Stimulated activated CD4-positive, alpha-beta T cell treated with anti-CD3 and anti-CD28 coated beads, Interleukin-4, amount 100 ng/mL, for 24 hours (primary cell): Measurements from ENCODE around the gene IQCH.
"Not testable (repeated sequence)": the region's sequence is repeated elsewhere in the genome, so short reads cannot be mapped to it uniquely, and the experiment has no call there.

Experiments
- DNase-seq: peaks from one replicate; pipeline ENCODE4 v3.0.0-alpha.2; 2020

The IQCH gene

GRCh38 chr15:67254238-67255175 is at the start of gene IQCH, which contains the start of gene AAGAB:
IQCH (plus strand) TSS chr15:67254786; CDS start chr15:67254897, 111 bp downstream.
AAGAB (minus strand) TSS chr15:67254661; CDS start chr15:67254631, 30 bp downstream.
- DNase-seq, result peak; percentile 97

DNA sequence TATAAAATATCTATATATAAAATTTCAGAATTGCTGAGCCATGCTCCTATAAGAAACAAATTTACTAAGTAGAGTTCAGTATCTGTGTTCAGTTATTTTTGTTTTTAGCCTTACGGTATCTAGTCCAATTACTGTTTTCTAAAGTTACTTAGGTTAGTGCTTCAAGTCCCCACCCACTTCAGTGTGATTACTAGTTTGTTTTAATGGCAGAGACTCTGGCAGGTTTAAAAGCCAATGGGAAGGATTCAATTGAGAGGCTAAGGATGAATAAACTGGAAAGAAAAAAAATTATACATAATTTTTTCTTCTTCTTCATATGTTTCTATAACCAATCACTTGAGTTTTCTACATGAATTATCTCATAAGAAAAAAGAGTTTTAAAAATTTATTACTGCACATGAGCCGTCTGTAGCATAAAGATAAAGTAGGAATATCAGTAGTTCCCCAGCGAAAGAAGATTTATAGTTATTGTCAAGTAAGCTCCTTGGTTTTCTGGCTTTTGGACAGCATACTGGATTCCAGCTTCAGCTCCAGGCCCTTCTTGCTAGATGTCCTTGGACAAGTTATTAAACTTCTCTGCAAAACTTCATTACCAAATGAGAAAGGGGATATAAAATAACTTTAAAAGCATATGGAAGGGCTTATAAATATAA is 46.9 kb upstream of the IQCH start:
- no peak for DNase-seq

- DNase-seq, result no peak
These were observed 46.2 kb upstream of the IQCH start for GRCh38 chr15:67208396-67208795.

DNA sequence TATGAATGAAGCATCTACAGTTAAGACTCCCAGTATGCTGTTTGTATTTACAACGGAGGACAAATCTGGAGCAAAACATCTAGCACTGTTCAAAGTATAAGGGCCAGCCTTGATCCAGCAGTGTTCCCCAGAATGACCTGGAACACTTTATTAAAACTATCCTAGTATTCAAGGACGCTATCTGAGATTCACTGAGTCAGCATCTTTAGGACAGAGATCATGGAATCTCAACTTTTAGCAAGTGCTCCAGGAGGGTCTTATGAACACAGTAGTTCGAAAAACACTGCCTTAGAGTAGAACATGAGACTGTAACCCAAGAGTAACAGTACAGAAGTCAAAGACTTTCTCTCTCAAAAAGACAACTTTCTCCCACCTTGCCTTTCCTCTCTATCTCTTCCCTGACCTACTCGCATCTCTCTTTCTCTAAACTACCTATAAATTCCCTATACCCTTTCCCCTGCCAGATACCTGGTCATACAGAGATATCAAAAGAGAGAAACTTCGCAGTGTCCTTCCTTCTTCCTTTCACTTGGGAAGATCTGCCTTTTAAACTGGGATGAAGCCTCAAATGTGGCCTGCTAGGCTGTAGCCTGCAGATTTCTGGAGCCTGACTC is 43.9 kb upstream of the IQCH start:
- DNase-seq, result no peak

DNA sequence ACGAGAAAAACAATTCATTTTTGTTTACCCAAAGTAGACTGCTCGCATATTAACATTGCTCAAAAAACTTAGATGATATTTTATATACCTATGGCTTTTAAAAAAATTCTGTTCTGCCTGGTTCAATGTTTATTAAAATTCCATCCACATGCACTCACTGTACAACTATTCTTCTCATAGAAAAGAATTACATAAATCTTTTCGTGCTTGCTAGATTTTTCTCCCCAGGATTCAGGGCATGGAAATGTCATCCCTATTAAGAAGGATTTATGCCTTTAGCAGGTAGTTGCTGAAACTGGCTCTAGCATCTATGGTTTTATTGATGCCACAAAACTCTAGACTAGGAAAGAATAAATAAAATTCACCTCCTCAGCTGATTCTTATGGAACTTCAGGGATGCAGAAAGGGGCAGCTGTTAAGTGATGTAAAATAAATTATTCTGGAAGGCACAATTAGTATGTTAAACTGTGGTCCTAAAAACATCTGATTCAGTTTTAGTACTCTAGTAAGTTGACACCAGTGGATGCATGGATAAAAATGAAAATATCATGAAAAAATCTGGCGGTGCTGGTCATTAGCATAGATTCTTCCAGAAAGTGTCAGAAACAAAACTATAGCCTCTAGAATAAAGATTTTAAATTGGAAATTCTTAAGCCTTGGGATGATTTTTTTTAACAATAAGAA is 41.8 kb upstream of the IQCH start:
- no peak for DNase-seq

DNA sequence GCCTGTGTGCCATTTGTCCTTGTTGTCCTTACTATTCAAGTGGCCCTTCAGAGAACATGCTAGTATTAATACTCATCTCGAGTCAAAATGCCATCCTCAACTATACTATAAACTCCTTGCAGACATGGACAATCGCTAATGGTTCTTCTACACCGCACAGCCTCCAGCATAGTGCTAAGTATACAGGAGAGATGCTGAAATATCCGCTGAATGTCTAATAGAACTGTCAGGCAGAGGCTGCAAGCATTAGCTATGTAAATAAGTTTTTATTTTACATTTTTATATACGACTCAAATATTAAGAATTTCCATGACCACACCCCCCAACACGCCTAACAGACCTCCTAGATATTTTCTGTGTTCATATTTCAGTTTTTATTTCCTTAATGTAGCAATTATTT is 39.5 kb upstream of the IQCH start:
- no peak for DNase-seq

- DNase-seq, result no peak
These were observed 37.7 kb upstream of the IQCH start for GRCh38 chr15:67216859-67217258.

DNA sequence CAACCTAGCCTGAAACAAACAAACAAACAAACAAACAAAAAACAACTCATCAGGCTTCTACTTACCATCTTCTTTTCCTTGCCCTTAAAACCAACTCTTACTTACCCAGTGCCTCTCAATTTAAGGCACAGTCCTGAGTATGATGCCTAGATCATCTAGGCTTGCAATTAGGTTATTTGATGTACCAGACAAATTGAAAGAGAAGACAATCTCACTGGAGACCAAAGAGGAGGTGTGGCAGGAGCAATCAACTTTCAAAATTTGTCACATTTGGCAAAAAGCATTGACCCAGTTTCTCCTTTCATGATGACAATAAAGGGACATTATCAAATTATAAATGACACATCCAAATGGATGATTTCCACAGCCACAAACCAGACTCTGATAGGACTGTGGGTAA is 36.2 kb upstream of the IQCH start:
- DNase-seq, result no peak

DNA sequence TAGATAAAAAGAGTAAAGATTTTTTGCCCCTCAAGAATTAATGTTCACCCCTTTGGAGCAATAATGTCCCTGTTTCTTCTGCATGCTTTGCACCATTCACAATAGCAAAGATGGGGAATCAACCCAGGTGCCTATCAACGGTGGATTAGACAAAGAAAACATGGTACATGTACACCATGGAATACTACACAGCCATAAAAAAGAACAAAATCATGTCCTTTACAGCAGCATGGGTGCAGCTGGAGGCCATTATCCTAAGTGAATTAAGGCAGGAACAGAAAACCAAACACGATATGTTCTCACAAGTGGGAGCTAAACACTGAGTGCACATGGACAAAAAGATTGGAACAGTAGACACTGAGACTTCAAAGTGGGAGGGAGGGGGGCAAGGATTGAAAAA is 35.3 kb upstream of the IQCH start:
- no peak for DNase-seq

DNA sequence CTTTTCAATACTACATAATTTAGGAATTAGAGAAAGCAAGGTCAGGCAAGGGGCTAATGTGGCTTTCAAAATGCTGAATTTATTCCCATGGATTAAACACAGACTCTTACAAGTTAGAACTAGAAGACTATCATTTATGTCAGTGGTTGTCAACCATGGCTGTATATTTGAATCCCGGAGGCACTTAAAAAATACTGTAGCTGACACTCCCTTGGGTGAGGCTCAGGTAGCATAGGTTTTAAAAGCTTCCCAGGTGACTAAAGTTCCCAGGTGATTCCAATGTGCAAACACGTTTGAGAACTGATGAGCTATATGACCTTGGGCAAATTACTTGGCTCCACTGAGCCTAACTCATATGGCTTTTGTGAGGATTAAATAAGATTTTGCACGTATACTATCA is 29.7 kb upstream of the IQCH start:
- no peak for DNase-seq

GRCh38 chr15:67225336-67225735 is 29.2 kb upstream of the IQCH start:
- DNase-seq, result no peak

DNA sequence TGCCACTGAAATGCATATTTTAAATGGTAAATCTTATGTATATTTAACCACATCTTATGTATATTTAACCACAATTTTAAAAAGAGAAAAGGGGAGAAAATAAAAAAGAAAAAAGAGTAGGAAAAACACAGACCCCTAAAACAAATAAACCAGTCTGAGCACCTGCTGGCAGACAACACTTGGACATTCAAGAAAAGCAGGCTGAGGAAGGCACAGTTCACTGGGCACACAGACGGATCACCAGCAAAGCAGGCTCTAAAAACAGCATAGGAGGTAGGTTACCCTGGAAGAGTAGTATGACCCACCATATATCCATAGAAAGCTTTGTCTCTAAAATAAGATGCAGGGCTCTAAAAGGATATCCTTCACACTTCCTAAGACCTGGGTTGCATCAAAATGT is 27.2 kb upstream of the IQCH start:
- no peak for DNase-seq

DNA sequence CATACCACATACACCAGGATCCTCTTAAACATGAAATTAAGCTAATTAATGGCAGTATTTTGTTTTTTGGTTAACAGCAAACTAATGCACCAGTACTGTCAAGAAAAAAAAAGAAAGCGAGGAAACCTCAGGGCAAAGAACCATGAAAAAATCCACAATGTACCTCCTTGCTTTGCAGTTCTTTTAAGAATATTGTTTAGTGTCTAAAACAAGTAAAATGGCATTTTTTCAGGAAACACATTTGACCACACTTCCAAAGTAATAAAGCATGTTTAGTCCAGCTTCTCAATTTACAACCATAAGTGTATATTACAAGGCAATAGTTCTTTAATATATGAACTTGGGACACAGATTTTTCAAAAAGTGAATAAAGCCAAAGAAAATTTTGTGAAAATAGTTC is 26.7 kb upstream of the IQCH start:
- no peak for DNase-seq

DNA sequence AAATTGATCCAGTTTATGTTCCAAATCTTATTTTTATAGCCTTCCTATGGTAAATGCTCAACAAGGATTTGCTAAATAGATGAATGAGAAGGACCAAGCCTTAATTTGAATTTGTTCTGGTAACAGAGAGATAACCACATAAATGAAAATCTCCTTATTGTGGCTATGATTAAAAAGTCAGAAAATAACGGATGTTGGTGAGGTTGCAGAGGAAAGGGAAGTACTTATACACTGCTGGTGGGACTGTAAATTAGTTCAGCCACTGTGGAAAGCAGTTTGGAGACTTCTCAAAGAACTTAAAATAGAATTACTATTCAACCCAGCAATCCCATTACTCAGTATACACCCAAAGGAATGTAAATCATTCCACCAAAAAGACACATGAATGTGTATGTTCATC is 26.3 kb upstream of the IQCH start:
- no peak for DNase-seq

- no peak for DNase-seq
These were observed 24.1 kb upstream of the IQCH start for GRCh38 chr15:67230504-67230903.

DNA sequence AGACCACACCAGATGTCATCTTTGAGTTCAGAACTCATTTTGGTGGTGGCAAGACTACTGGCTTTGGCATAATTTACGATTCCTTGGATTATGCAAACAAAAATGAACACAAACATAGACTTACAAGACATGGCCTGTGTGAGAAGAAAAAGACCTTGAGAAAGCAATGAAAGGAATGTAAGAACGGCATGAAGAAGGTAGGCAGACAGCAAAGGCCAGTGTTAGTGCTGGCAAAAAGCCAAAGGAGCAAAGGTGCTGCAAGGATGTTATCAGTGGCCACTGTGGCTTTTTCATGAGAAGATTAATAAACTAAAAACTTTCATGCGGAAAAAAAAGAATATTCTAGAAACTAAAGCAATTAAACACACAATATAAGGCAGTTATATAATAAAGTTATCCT is 22.0 kb upstream of the IQCH start:
- no peak for DNase-seq

DNA sequence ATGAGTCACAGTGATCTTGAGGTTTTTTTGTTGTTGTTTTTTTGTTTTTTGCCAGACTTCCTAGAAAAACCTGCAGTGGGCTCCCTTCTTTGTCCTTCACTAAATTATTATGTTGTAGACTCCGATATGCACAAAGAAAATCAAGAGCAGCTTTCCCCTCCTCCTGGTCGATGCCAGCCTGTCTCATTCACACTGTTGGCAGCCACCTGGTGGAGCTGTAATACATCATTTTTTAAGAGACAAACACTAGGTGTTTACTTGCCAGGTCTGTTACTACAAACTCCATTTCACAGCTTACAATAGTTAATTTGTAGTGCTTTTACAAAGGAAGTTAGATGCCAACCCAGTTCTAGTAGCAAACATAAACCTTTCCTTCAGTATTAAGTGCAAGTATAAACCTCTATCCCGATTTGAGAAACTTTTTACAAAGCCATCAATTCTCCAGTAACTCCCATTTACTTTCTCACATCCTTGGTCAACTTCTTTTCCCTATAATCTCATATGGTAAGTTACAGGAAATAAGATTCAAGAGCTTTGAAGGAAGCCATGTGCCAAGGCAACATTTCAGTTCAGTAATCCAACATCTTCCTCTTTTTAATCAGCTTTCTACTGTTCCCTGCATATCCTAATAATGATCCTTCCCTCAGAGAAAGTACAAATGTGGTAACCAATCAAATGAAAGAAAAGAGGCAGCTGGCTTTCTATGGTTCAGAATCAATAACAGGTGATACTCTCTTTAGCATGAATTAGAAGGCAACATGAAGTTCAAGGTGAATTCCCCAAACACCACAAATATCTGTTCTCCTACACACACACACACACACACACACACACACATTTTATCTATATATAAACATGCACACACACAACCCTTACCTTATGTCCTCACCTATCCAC is 14.1 kb upstream of the IQCH start:
- peak; percentile 11 for DNase-seq

DNA sequence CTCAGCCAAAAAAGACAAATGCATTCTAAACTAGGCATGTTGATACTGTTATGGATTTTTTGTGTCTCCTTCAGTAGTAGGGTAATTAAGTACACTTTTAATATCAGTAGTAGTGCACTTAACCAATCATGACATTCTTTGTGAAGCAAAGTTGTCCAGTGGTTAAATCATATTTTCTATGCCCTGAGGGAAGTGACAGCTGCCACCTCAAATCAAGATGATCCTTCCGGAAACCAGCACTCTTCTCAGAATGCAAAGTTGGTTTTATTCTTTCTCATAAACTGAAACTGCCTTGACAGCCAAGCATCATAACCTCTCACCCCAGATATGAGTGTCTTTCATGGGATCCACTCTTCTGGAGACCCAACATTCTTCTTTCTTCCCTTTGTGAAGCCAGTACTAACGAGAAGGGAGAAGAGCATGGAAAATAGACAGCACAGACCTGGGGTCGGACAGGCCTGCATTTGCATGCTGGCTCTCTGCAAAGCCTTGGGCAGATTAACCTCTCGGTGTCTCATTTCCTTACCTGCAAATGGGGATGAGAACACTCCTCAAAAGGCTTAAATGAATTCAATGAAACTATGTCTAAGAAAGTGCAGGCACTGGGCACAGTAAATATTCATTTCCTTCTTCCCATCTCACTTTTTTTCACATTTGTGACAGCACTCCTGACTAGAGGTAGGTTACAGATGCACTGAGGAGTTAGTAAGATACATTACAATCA is 13.3 kb upstream of the IQCH start:
- DNase-seq, result peak; percentile 45

DNA sequence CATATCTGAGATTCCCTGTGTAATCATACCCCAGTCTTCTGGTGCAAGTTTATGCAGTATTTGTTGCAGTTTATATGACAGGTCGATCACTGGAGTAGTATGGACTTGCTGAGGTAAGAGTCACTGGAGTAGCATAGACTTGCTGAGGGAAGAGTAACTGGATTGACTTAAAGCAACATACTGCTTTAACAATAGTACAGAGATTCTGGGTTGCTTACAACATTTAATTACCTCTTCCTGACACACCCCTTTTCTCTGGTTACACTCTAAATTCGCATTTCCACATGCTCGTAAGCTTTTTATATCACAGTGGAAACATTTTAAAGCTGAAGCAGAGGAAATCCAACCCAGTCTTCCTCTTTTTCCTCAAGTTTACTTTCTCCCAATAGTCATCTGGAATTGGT is 11.9 kb upstream of the IQCH start:
- no peak for DNase-seq

- DNase-seq, result no peak
These were observed 9.6 kb upstream of the IQCH start for GRCh38 chr15:67244971-67245478.

DNA sequence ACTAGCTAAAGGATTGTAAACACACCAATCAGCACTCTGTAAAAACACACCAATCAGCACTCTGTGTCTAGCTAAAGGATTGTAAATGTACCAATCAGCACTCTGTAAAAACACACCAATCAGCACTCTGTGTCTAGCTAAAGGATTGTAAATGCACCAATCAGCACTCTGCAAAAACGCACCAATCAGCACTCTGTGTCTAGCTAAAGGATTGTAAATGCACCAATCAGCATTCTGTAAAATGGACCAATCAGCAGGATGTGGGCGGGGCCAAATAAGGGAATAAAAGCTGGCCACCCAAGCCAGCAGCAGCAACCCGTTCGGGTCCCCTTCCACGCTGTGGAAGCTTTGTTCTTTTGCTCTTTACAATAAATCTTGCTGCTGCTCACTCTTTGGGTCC is 8.0 kb upstream of the IQCH start:
- not testable (repeated sequence) for DNase-seq
